GM21528 (cell line): ENCODE measurements around the gene GPR32.
"Not testable (repeated sequence)": the region's sequence is repeated elsewhere in the genome, so short reads cannot be mapped to it uniquely, and the experiment has no call there.

Experiments
- ATAC-seq: cut with Tn5 transposase; IDR thresholded peaks from one replicate; pipeline ENCODE4 v1.9.1; 2021; ENCODE audit warnings: mild to moderate bottlenecking, moderate library complexity; ENCODE audit not compliant: unreplicated experiment, low FRiP score

The GPR32 gene

DNA sequence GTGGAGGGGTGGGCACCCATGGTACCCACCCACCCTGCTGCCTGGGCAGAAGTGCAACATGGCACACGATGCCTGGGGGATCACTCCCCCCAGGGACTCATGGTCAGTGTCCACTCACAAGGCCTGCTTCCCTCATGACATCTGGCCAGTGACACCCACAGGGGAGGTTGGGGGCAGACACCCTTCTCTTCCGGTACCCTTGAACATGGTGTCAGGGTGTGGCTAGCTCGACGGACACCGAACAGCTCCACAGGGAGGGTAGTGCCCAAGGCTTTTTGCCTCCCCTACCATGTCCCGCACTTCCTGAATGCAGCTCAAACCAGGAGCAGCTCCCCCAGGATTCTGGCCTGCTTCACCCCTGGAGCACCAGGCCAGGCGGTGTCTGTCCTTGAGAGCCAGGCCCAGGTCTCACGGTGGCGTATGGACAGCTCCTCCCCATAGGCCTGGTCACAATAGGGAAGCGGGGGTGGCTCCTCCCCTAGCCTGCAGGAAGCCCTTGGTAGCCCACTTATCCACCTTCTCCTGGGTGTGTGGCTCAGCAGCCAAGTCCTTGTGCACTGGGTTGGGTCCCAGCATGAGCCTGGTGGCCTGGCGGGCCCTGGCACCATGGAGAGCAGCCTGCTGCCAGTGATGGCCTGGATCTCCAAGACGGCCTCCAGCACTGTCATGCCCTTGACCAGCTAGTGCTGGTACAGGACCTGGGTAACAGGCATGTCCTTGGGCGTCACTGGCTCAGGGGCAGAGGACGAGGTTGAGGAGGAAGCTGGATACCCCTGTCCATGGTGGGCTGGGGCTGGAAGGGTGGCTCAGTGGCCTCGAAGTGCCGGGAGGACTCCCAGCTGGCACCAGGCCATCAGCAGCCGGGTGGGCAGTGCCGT, 27.8 kb downstream of the GPR32 start:
- no peak for ATAC-seq

DNA sequence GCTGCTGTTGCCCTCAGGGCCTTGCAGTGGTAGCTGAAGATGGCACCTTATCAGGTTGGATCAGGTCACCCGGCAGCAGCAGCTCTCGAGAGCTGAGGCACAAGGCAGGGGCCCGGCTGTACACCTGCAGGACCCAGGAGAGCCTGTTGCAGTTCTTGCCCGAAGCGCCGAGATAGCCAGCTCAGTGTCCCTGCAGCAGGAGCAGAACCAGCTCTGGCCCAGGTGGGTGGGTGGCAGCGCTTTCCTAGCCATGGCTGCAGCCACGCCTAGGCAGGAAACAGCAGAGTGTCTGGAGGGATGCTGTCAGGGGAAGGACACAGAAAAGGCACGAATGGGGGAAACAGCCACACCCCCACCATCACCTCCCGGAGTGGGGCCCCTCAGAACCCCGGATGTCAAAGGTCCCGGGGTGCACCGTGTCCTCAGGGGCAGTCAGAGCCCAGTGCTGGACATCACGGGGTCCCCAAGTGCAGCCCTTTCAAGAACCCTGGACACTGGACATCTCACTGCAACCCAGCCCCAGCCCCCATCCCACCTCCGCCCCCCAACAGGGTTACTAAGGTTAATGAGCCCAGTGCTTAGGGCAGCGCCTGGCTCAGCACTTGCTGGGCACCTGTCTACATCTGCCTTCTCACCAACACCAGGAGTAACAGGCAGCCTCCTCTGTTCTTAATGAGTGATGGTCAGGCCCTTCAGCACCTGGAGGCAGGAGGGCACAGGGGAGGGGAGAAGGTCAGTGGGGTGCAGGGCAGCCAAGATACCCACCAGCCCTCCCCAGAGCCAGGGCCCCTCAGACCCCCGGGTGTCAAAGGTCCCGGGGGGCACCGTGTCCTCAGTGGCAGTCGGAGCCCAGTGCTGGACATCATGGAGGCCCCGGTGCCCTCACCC, 28.6 kb downstream of the GPR32 start:
- ATAC-seq, result no peak

DNA sequence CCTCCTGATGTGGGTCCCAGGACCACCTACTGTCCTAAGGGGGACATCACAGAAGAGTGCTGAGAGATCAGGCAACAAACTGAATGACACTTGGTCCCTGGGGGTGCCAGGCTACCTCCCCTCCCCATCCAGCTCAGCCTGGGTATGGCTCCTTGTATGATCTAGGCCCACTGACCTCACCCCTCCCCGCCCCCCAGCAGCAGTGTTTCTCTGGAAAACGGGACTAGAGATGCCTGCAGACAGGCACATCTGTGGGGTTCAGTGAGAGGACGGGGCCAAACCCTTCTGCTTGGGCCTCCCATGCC, 29.2 kb downstream of the GPR32 start:
- no peak for ATAC-seq

DNA sequence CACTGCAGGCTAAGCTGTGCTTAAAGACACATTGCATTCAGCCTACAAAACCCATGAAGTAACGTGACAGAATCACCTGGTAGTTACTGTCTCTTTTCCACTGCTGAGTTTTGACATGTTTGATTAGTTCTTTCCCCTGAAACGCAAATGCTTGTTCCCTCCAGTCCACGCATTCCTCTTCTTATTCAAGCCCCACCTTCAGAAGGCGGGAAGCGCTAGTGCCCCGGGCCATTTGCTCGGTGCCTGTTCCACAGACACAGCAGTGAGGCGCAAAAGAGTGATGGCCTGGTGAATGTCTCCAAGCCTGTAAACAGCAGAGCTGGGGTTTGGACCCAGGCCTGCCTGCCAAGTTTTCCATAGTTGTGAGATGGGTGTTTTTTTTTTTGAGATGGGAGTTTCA, 30.8 kb downstream of the GPR32 start:
- no peak for ATAC-seq

GRCh38 chr19:50803633-50804419, 33.6 kb downstream of the GPR32 start:
- peak; percentile 14 for ATAC-seq

DNA sequence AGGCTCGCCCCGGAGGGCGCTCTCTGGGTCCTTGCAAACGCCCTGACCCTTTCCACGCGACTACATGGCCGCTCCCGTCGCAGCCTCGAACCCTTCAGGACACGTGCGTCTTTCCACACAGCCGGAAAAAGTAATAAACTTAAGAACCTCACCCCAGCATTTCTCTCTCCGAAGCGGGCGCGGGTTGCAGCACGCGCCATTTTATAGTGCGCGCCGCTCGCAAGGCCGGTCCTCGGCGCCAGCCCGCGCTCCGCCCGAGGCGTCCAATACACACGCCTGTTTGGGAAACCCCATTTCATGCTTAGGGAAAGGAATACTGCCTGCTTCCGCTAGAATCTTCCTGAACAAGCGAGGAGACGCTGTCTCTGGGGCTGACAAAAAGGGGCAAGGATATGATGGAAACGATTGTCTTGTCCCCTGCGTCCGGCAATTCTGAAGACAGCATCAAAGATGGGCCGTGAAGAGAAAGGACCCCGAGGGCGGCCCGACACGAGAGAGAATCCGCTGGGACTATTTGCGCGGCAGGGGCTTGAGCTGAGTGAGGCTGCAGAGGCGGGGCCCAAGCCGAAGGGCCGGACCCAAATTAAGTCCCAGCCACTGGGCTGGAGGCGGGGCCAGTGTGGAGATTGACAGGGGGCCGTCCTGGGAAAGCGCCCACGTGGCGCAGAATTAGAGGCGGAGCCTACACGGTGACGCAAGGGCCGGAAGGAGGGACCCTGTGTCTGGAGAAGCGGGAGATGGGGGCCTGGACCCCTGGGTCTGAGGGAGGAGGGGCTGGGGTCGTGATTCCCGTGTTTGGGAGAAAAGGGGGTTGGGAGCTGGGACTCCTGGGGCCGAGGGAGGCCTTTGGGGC, 34.4 kb downstream of the GPR32 start:
- ATAC-seq, result peak; percentile 85

DNA sequence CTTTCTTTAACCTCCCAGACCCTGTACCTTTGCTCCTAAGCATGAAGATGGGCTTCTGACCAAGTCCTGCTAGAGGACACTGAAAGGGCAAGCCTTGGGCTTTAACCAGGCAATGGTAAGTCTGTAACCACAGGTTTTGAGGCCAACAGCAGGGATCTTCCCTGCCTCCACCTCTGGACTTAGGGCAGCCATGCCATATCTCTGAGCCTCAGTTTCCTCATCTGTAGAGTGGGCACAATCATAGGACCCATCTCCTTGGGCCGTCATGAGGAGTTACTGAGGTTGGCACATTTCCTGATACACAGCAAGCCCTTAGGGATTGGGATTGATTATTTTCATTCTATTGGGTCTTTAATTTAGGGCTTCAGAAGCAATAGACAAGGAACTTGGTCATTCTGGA, 38.6 kb downstream of the GPR32 start:
- no peak for ATAC-seq

- not testable (repeated sequence) for ATAC-seq
These were observed 41.5 kb downstream of the GPR32 start for GRCh38 chr19:50811622-50812238.

DNA sequence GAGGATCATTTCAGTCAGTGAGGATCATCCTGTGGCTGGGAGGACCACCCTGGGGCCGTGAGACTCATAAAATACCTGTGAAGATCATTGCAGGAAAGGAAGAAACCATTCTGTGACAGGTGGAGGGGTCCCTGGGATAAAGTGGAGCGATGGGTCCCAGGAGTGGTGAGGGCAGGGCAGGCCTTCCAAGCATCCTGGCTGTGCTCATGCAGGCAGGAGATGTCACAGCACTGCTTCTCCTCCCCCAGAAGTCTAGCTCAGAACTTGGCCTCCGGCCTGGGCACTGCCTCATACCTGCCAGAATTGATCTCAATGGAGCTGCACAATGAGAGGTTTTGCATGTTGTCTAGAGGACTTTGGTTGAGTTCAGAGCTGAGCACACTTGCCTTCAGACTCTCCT, 42.2 kb downstream of the GPR32 start:
- ATAC-seq, result no peak

- ATAC-seq, result no peak
These were observed 44.6 kb downstream of the GPR32 start for GRCh38 chr19:50814883-50815282.

DNA sequence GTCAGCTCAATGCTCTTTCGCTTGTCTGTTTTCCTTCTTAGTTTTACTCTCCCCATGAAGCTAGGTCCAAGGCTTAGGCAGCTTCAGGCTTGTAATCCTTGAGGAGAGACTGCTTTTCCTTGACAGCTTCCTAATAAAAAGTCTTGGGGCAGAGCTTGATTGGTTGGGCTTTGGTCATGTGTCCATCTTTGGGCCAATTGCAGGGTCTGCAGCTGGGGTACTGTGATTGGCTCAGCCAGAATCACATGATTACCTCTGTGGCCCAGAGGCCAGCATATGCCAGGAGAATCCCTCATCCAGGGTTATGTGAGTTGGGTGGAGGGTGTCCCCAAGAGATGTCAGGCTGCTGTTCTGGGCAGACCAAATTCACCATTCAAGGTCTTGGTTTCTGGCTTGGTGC, 45.2 kb downstream of the GPR32 start:
- ATAC-seq, result no peak

DNA sequence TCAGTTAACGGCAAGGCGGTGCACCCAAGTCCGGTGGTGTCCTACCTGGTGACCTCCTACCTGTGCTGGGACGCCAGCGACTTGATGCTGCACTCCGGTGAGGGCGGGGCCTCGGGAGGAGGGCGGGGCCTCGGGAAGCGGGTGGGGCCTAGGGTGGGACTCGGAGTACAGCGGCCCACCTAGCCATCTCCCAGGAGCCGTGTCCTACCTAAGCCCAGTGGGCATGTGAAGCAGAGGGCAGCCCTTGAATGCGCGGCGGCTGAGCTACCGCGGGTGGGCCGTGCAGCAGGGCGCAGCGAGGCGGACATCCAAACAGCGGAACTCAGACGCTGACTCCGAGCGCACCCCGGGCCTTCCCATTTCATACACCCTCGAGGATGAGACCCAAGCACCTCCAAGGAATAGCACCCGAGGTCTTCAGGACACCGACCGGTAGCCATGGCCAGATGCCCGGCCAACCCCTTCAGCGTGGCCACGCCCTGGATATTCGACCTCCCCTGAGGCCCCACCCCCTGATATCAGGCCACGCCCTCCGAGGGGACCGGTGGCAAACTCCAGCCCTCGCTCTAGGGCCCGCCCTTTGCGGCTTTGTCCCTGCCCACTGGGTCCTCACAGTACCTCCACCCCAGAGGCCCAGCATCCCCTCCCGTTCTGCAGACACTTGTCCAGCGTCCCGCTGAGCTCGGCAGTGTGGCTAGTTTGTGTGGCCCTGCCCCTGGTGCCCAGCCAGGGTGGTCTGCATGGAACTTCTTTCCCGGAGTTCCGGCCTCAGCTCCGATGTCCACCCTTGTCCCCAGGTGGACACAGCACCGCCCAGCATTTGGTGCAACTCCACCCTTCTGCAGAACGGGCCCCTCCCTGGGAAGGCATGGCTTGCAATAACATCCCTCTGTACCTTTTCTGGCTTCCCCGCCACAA, 47.9 kb downstream of the GPR32 start:
- peak; percentile 54 for ATAC-seq

DNA sequence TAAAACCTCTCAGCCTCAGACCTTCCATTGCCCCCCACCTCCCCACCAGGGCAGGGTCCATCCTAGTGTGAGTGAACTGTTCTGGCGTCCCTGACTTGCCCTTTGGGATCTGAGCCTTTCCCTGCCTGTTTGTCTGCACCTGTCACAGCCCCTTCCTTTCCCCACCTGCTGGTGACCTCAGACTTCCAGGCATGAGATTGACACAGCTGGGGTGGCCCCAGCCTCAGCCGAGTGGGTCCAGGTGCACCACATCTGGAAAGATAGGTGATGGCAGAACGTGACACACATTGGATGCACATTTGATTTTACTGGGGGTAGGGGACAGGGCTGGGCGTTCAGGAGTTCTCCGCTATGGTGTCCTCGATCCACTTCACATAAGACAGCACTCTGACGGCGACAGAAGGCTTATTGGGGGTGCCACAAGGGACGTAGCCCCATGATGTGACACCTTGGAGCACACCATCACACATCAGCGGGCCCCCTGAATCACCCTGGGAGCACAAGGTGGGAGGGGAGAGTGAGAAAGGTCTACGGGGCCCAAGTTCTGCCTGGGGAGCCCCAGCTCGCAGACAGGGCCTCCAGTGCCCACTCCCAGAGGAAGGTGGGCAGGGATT, 48.7 kb downstream of the GPR32 start:
- no peak for ATAC-seq

GRCh38 chr19:50819636-50820035, 49.4 kb downstream of the GPR32 start:
- ATAC-seq, result no peak

DNA sequence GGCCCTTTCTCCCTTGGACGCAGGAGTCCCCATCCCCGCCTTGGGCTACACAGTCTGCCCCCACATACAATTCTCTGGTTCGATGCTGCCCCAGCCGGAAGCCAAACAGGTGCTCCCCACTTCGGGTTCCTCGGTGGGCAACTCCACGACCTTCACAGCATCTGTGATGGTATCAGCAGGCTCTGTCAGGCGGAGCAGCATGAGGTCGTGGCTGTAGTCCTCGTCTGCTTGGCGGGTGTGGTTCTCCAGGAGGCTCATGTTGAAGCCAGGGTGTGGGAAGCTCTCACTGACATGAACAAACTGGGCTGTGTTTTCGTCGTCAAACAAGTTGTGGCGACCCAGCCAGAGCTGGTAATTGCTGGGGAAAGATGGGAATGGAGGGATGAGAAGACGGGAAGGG, 49.8 kb downstream of the GPR32 start:
- no peak for ATAC-seq

DNA sequence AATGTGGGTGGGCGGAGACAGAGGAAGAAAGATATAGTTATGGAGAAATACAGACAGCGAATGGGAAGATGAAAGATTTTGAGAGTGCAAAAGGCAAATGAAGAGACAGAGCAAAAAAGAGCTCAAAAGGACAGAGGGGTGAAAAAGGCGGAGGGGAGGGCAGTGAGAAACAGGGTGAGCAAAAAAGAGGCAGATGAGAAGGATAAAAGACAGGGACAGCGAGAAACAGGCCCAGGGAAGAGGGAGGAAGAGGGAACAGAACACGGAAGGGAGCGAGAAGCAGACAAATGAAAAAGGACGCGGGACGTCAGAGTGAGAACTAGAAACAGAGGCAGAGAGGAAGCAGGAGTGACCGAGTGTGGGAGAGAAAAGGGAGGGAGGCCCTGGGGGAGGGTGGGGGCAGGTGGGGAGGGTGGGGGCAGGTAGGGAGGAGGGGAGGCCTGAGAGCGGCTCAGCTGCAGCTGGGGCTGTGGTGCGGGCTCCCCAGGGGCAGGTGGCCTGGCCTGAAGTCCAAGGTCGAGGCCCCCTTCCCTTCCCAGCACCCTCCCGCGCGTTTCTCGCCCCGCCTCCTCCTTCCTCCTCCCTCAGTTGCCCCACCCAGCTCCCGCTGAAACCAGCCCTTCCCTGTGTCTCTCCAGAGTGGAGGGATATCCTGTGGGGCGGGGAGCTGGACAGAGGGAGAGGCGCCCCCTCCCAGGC, 50.4 kb downstream of the GPR32 start:
- no peak for ATAC-seq

GRCh38 chr19:50821248-50821612, 51.0 kb downstream of the GPR32 start:
- ATAC-seq, result no peak
